ENCODE measurements around the gene YPEL2. TPM values are rescaled to one million over a fixed set of nuclear protein-coding genes. Genes with fewer than 3 reads are reported as not detected.

YPEL2 gene
- total RNA-seq, 1 donor from 2014 or later: 21.9 TPM

DNA sequence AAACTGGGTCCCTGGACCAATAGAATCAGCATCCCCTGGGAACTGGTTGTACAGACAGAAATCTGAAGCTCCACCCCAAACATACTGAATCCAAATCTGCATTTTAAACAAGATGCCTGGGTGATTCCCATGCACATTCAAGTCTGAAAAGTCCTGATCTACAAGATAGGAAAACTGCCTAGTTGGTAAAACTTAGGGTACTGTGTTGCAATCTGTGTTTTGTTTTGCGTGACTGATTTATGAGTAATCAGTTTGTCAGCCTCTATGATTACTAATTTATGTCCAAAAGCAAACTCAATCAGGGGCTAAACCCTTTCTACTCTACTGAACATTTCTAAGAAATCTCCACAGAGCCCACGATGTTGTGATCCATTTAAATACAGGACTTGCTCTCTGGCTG is 103.8 kb downstream of the YPEL2 start:
- peaks cover 14 to 30% (median 18%) of the 10 kb centered on the region in 3 donors for H3K4me1 ChIP-seq (ENCODE audit: control insufficient read depth in 3 of 3, insufficient read depth in 3 of 3, low read length in 3 of 3)
- H3K9me3 ChIP-seq (ENCODE audit: control insufficient read depth in 3 of 3, low read length in 3 of 3): no peaks in the 10 kb centered on the region
- no peak overlapping the region for H3K9ac ChIP-seq (ENCODE audit: low read depth in 1 of 3, low read length in 3 of 3)
- no peaks in the 10 kb centered on the region for H3K27me3 ChIP-seq (ENCODE audit: control insufficient read depth in 3 of 3, insufficient read depth in 3 of 3, low read length in 3 of 3)
- H3K36me3 ChIP-seq (ENCODE audit: control insufficient read depth in 3 of 3, insufficient read depth in 3 of 3, low read length in 3 of 3): no peaks in the 10 kb centered on the region
- H3K4me3 ChIP-seq (ENCODE audit: low read length in 3 of 3): no peak overlapping the region
- H3K27ac ChIP-seq (ENCODE audit: low read depth, low read length): no peak overlapping the region

- Histone ChIP-seq H3K9ac (ENCODE audit: low read depth in 1 of 3, low read length in 3 of 3) (peak overlapping the region in 2 of 3 donors; percentile 8 to 59), H3K27me3 (ENCODE audit: control insufficient read depth in 3 of 3, insufficient read depth in 3 of 3, low read length in 3 of 3) (no peaks in the 10 kb centered on the region), H3K4me3 (ENCODE audit: low read length in 3 of 3) (peak overlapping the region in 1 of 3 donors; percentile 28), H3K36me3 (ENCODE audit: control insufficient read depth in 3 of 3, insufficient read depth in 3 of 3, low read length in 3 of 3) (no peaks in the 10 kb centered on the region), H3K4me1 (ENCODE audit: control insufficient read depth in 3 of 3, insufficient read depth in 3 of 3, low read length in 3 of 3) (peaks cover 23 to 41% (median 26%) of the 10 kb centered on the region in 3 donors), H3K27ac (ENCODE audit: low read depth, low read length) (peak overlapping the region; percentile 4), H3K9me3 (ENCODE audit: control insufficient read depth in 3 of 3, low read length in 3 of 3) (no peaks in the 10 kb centered on the region)
Measured at GRCh38 chr17:59436900-59437299, 105.4 kb downstream of the YPEL2 start.

DNA sequence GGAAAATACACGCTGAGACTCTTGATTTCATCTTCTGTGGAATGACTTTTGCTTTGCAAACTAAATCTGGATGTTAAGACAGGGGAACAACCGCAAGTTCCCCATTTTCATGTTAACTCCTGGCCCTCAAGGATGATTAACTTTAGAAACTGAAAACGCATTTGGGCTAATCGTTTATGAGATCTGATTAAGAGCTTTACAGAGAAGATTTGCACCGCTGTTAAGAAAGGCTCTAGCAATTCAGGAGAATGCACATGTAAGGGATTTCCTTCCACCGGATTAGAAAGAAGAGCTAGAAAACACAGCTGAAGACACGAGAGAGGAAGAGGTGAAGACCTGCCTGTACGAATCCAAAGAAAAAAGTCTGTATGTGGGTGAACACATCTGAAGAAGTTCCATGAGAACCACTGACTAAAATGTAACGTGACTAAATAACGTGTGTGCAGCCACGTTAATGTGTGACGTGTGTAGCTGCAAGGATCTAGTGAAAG is 106.4 kb downstream of the YPEL2 start:
- no peak overlapping the region for H3K9ac ChIP-seq (ENCODE audit: low read depth in 1 of 3, low read length in 3 of 3)
- no peaks in the 10 kb centered on the region for H3K27me3 ChIP-seq (ENCODE audit: control insufficient read depth in 3 of 3, insufficient read depth in 3 of 3, low read length in 3 of 3)
- peaks cover 23 to 41% (median 26%) of the 10 kb centered on the region in 3 donors for H3K4me1 ChIP-seq (ENCODE audit: control insufficient read depth in 3 of 3, insufficient read depth in 3 of 3, low read length in 3 of 3)
- no peak overlapping the region for H3K4me3 ChIP-seq (ENCODE audit: low read length in 3 of 3)
- H3K9me3 ChIP-seq (ENCODE audit: control insufficient read depth in 3 of 3, low read length in 3 of 3): no peaks in the 10 kb centered on the region
- peak overlapping the region; percentile 4 for H3K27ac ChIP-seq (ENCODE audit: low read depth, low read length)
- no peaks in the 10 kb centered on the region for H3K36me3 ChIP-seq (ENCODE audit: control insufficient read depth in 3 of 3, insufficient read depth in 3 of 3, low read length in 3 of 3)

GRCh38 chr17:59439262-59439661 is 107.8 kb downstream of the YPEL2 start:
- Histone ChIP-seq H3K27ac (ENCODE audit: low read depth, low read length) (peak overlapping the region; percentile 71), H3K9me3 (ENCODE audit: control insufficient read depth in 3 of 3, low read length in 3 of 3) (no peaks in the 10 kb centered on the region), H3K27me3 (ENCODE audit: control insufficient read depth in 3 of 3, insufficient read depth in 3 of 3, low read length in 3 of 3) (no peaks in the 10 kb centered on the region), H3K4me3 (ENCODE audit: low read length in 3 of 3) (no peak overlapping the region), H3K4me1 (ENCODE audit: control insufficient read depth in 3 of 3, insufficient read depth in 3 of 3, low read length in 3 of 3) (peaks cover 22 to 41% (median 26%) of the 10 kb centered on the region in 3 donors), H3K9ac (ENCODE audit: low read depth in 1 of 3, low read length in 3 of 3) (no peak overlapping the region), H3K36me3 (ENCODE audit: control insufficient read depth in 3 of 3, insufficient read depth in 3 of 3, low read length in 3 of 3) (no peaks in the 10 kb centered on the region)

- Histone ChIP-seq H3K4me1 (ENCODE audit: control insufficient read depth in 3 of 3, insufficient read depth in 3 of 3, low read length in 3 of 3) (peaks cover 22 to 41% (median 26%) of the 10 kb centered on the region in 3 donors), H3K27ac (ENCODE audit: low read depth, low read length) (peak overlapping the region; percentile 71), H3K36me3 (ENCODE audit: control insufficient read depth in 3 of 3, insufficient read depth in 3 of 3, low read length in 3 of 3) (no peaks in the 10 kb centered on the region), H3K9ac (ENCODE audit: low read depth in 1 of 3, low read length in 3 of 3) (no peak overlapping the region), H3K9me3 (ENCODE audit: control insufficient read depth in 3 of 3, low read length in 3 of 3) (no peaks in the 10 kb centered on the region), H3K27me3 (ENCODE audit: control insufficient read depth in 3 of 3, insufficient read depth in 3 of 3, low read length in 3 of 3) (no peaks in the 10 kb centered on the region), H3K4me3 (ENCODE audit: low read length in 3 of 3) (no peak overlapping the region)
Measured at GRCh38 chr17:59439741-59440211, 108.3 kb downstream of the YPEL2 start.

DNA sequence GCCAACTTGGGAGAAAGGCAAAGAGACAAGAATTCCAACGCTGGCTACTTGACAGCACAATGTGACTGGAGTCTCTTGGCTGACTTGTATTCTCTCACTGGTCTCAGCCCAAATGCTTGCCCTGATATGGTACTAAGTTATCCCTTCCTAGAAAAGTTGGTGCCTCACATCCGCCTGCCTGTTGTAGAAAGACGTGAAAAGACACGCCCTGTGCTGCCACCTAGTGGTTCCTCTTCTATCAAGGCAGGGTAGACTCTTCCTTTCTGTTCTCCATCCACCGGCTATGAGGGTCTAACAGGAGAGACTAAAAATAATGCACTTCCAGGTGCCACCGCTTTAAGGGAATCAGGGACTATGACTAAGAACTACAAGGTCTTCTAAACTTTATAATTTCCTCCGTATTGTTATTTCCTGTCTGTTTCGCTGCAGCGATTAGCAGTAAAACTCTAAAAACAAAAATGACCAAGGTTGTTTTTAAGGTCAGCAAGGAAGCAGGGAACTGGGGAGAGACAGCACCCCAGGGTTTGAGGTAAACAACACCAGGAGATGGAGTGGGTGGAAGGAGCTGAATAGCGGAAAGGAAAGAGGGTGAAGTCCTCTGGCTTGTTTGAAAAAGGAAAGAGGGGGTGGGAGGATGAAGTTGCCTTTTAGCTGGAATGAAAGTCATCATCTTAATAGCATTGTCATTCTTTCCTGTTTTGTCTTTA is 109.5 kb downstream of the YPEL2 start:
- Histone ChIP-seq H3K27ac (ENCODE audit: low read depth, low read length) (peak overlapping the region; percentile 71), H3K4me1 (ENCODE audit: control insufficient read depth in 3 of 3, insufficient read depth in 3 of 3, low read length in 3 of 3) (peaks cover 22 to 33% (median 26%) of the 10 kb centered on the region in 3 donors), H3K9me3 (ENCODE audit: control insufficient read depth in 3 of 3, low read length in 3 of 3) (no peaks in the 10 kb centered on the region), H3K36me3 (ENCODE audit: control insufficient read depth in 3 of 3, insufficient read depth in 3 of 3, low read length in 3 of 3) (no peaks in the 10 kb centered on the region), H3K9ac (ENCODE audit: low read depth in 1 of 3, low read length in 3 of 3) (peak overlapping the region in 2 of 3 donors; percentile 34 to 47), H3K4me3 (ENCODE audit: low read length in 3 of 3) (peak overlapping the region in 1 of 3 donors; percentile 13), H3K27me3 (ENCODE audit: control insufficient read depth in 3 of 3, insufficient read depth in 3 of 3, low read length in 3 of 3) (no peaks in the 10 kb centered on the region)

DNA sequence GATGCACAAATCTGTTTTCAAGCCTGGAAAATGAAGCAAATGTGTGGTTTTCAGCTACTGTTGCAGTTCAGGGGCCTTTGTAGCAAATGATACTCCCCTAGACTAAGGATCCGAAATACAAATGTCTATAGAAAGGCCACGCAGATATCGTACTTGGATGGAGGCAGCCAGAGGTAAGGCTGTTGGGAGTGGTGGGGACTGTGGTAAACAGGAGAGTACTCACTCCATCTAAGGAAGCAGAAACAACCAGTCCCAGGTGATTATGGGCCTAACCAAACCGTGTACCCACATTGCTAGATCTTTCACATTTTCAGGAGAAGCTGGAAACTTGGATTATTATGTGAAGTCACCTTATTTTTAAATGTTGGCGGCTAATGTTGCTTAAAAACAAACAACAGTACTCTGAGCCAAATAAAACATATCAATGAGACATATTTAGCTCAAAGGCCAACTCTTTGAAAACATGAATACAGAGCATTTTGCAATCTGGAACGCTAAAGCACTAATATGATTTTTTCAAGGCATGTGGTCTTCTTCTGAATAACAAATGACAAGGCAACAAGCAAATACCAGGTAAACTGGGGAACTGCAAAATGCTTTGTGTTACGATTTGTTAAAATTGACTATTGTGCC is 110.1 kb downstream of the YPEL2 start:
- Histone ChIP-seq H3K4me3 (ENCODE audit: low read length in 3 of 3) (no peak overlapping the region), H3K36me3 (ENCODE audit: control insufficient read depth in 3 of 3, insufficient read depth in 3 of 3, low read length in 3 of 3) (no peaks in the 10 kb centered on the region), H3K9me3 (ENCODE audit: control insufficient read depth in 3 of 3, low read length in 3 of 3) (no peaks in the 10 kb centered on the region), H3K4me1 (ENCODE audit: control insufficient read depth in 3 of 3, insufficient read depth in 3 of 3, low read length in 3 of 3) (peaks cover 22 to 33% (median 26%) of the 10 kb centered on the region in 3 donors), H3K27me3 (ENCODE audit: control insufficient read depth in 3 of 3, insufficient read depth in 3 of 3, low read length in 3 of 3) (no peaks in the 10 kb centered on the region), H3K9ac (ENCODE audit: low read depth in 1 of 3, low read length in 3 of 3) (peak overlapping the region; percentile 4 to 34 (median 10)), H3K27ac (ENCODE audit: low read depth, low read length) (peak overlapping the region; percentile 50)

GRCh38 chr17:59443106-59443505 is 111.7 kb downstream of the YPEL2 start:
- Histone ChIP-seq H3K27me3 (ENCODE audit: control insufficient read depth in 3 of 3, insufficient read depth in 3 of 3, low read length in 3 of 3) (no peaks in the 10 kb centered on the region), H3K9ac (ENCODE audit: low read depth in 1 of 3, low read length in 3 of 3) (no peak overlapping the region)

More at GRCh38 chr17:59443106-59443505, 111.7 kb downstream of the YPEL2 start:
- Histone ChIP-seq H3K9me3 (ENCODE audit: control insufficient read depth in 3 of 3, low read length in 3 of 3) (no peaks in the 10 kb centered on the region), H3K36me3 (ENCODE audit: control insufficient read depth in 3 of 3, insufficient read depth in 3 of 3, low read length in 3 of 3) (no peaks in the 10 kb centered on the region), H3K4me3 (ENCODE audit: low read length in 3 of 3) (no peak overlapping the region), H3K27ac (ENCODE audit: low read depth, low read length) (no peak overlapping the region), H3K4me1 (ENCODE audit: control insufficient read depth in 3 of 3, insufficient read depth in 3 of 3, low read length in 3 of 3) (peaks cover 15 to 21% (median 16%) of the 10 kb centered on the region in 3 donors)

Measured in skeletal muscle tissue (tissue), 4 donors.